ENCODE measurements around the gene KCNMA1. TPM values are rescaled to one million over a fixed set of nuclear protein-coding genes. Genes with fewer than 3 reads are reported as not detected.

The KCNMA1 gene
- total and polyA plus RNA-seq, 10 of the 15 experiments (the other 5 are each of a cell fraction or from before 2014, with no cell fraction given): 8.5 to 77.0 (median 21.3) TPM

GRCh38 chr10:77417806-77418640 is 219.6 kb downstream of the KCNMA1 start (continued):
- TF ChIP-seq E4F1 (IDR thresholded peaks at IDR 0.05; ENCODE audit: borderline replicate concordance, partially characterized antibody) (no peak), HSF1 (IDR thresholded peaks at IDR 0.05; ENCODE audit: low read depth, low read length) (no peak)
- TF ChIP-seq, protein P1, sequence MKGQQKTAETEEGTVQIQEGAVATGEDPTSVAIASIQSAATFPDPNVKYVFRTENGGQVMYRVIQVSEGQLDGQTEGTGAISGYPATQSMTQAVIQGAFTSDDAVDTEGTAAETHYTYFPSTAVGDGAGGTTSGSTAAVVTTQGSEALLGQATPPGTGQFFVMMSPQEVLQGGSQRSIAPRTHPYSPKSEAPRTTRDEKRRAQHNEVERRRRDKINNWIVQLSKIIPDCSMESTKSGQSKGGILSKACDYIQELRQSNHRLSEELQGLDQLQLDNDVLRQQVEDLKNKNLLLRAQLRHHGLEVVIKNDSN (IDR thresholded peaks at IDR 0.05; ENCODE audit: borderline replicate concordance, extremely low read length, insufficient read depth, low read depth, low read length): no peak

DNA sequence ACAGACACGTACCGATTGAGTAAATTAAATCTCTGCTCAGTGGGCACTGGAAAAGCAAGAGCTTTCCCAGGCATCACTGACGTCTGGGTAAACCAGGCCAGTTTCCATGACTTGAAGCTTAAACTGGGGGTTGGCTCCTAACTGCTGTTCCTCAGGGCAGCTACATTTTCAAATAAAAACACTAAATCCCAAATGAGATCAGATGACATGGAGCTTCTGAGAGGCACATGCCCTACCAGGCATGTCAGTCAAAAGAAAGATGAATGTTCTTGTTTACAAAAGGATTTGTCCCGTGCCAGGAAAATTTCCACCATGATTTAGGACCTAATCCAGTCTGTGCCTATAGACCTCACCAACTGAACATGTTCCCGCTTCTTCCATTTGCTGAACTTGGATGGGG is 220.2 kb downstream of the KCNMA1 start:
- H3K4me3 ChIP-seq: no peak overlapping the region
- H3K9me3 ChIP-seq (replicated peaks; ENCODE audit: control insufficient read depth, insufficient read depth, low read length): no peaks in the 10 kb centered on the region
- no peaks in the 10 kb centered on the region for H3K36me3 ChIP-seq (ENCODE audit: control insufficient read depth in 2 of 2, insufficient read depth in 2 of 2, low read length in 1 of 2)
- peaks cover 4% of the 10 kb centered on the region; the same call in 1 of the 2 replicates for H3K4me1 ChIP-seq (ENCODE audit: control insufficient read depth, insufficient read depth, low read length)
- H3K79me2 ChIP-seq (ENCODE audit: control insufficient read depth, insufficient read depth, low read length): no peaks in the 10 kb centered on the region
- DNase-seq (ENCODE audit: low read depth, low spot score) (no peak), FAIRE-seq (no peak), ATAC-seq (no peak)
- intact Hi-C loops (cut with micrococcal nuclease; ENCODE audit: unreplicated experiment) (no loop called here), in situ Hi-C loops (cut with MboI) (no loop called here)
- H3K27me3 ChIP-seq (replicated peaks in 1 of 2; ENCODE audit: control insufficient read depth in 2 of 2, insufficient read depth in 2 of 2, low read length in 1 of 2): no peaks in the 10 kb centered on the region; a peak in 1 of 4 replicates
- H4K20me1 ChIP-seq (ENCODE audit: control insufficient read depth, insufficient read depth): no peaks in the 10 kb centered on the region
- CTCF ChIA-PET: interaction anchor here (0.7 to 1.5 kb wide), 2 partner anchors 19 to 23 kb away, joined by 3 read pairs; no protein-coding TSS in a partner anchor
- 61% methylated on average over 5 of the region's 5 CpGs for WGBS (ENCODE audit: insufficient coverage, insufficient replicate concordance, low lambda C conversion rate, missing lambda C conversion rate)
- no peak overlapping the region for H3K27ac ChIP-seq (ENCODE audit: control insufficient read depth, insufficient read depth)
- BruUV-seq (replicated peaks): no TSS peak
- no peak overlapping the region for H3K4me2 ChIP-seq (ENCODE audit: control insufficient read depth, insufficient read depth)
- H2AFZ ChIP-seq (ENCODE audit: control insufficient read depth, low read depth, low read length): no peak overlapping the region
- no peak overlapping the region for H3K9ac ChIP-seq (ENCODE audit: control insufficient read depth, insufficient read depth, low read length)
- RAD21 ChIA-PET (ENCODE audit: unreplicated experiment): no interaction called here
- POLR2A ChIA-PET: interaction anchor here (0.6 to 1.3 kb wide), 2 partner anchors 9 to 477 kb away, joined by 4 read pairs; no protein-coding TSS in a partner anchor
- SMC1A ChIA-PET (ENCODE audit: uncharacterized antibody, unreplicated experiment): interaction anchor here (1.1 kb wide), 1 partner anchor 26 kb away, joined by 3 read pairs; no protein-coding TSS in a partner anchor
- no peak for TF ChIP-seq ZZZ3 (IDR thresholded peaks at IDR 0.05; ENCODE audit: control insufficient read depth, insufficient read length, low read depth)
- TF ChIP-seq RAD21 (IDR thresholded peaks at IDR 0.05; ENCODE audit: insufficient read depth, low read depth, low read length): no peak
- TF ChIP-seq ZNF622 (IDR thresholded peaks at IDR 0.05): no peak
- TF ChIP-seq BCL11A (IDR thresholded peaks at IDR 0.05; ENCODE audit: low read depth, low read length): no peak
- no peak for TF ChIP-seq CTCF (IDR thresholded peaks at IDR 0.05 in 2 of 3, conservative IDR thresholded peaks at IDR 0.05 in 1 of 3; ENCODE audit: control insufficient read depth in 2 of 3, extremely low read depth in 1 of 3, insufficient read depth in 1 of 3, low read depth in 3 of 3, low read length in 3 of 3)
- no peak for TF ChIP-seq MTA3 (IDR thresholded peaks at IDR 0.05; ENCODE audit: borderline replicate concordance, low read length)
- no peak for TF ChIP-seq KLF5 (IDR thresholded peaks at IDR 0.05; ENCODE audit: partially characterized antibody)
- TF ChIP-seq NR2C1 (IDR thresholded peaks at IDR 0.05): no peak
- no peak for TF ChIP-seq PKNOX1 (IDR thresholded peaks at IDR 0.05)
- TF ChIP-seq ZNF274 (IDR thresholded peaks at IDR 0.05; ENCODE audit: insufficient read depth, insufficient read length): no peak
